NCI-H1417 (cell line): ENCODE measurements around the gene PPEF1.
"Not testable (repeated sequence)": the region's sequence is repeated elsewhere in the genome, so short reads cannot be mapped to it uniquely, and the experiment has no call there.

ENCODE experiments used
- DNase-seq, 3 experiments: peaks; one replicate each; lab custom pipeline; 2025; lab: John Stamatoyannopoulos, UW

The PPEF1 gene

GRCh38 chrX:18701621-18702361 is 5.7 kb upstream of the PPEF1 start:
- DNase-seq = no peak

GRCh38 chrX:18702362-18703195 is 4.9 kb upstream of the PPEF1 start:
- DNase-seq = no peak

GRCh38 chrX:18709833-18710232 is 2.4 kb downstream of the PPEF1 start:
- no peak for DNase-seq

GRCh38 chrX:18714910-18715309 is 7.5 kb downstream of the PPEF1 start:
- DNase-seq = no peak

- DNase-seq = no peak
Observed at GRCh38 chrX:18719852-18720251, 12.4 kb downstream of the PPEF1 start.

GRCh38 chrX:18721683-18722499 is 14.4 kb downstream of the PPEF1 start:
- no peak for DNase-seq

GRCh38 chrX:18722500-18723071 is 15.1 kb downstream of the PPEF1 start:
- no peak for DNase-seq

- peak in 2 of 3 experiments; percentile 32 to 67 for DNase-seq
Observed at GRCh38 chrX:18725310-18725943, 18.0 kb downstream of the PPEF1 start.

- DNase-seq = no peak
Observed at GRCh38 chrX:18733287-18733686, 25.8 kb downstream of the PPEF1 start.

- DNase-seq = not testable (repeated sequence)
Observed at GRCh38 chrX:18739609-18740008, 32.2 kb downstream of the PPEF1 start.

- no peak for DNase-seq
Observed at GRCh38 chrX:18748499-18748898, 41.1 kb downstream of the PPEF1 start.

GRCh38 chrX:18753631-18754030 is 46.2 kb downstream of the PPEF1 start:
- DNase-seq = no peak

GRCh38 chrX:18755651-18756050 is 48.2 kb downstream of the PPEF1 start:
- no peak for DNase-seq

- DNase-seq = peak in 1 of 3 experiments; percentile 19
Observed at GRCh38 chrX:18757956-18758932, 50.8 kb downstream of the PPEF1 start.

GRCh38 chrX:18761750-18762149 is 54.3 kb downstream of the PPEF1 start:
- DNase-seq = no peak

- DNase-seq = not testable (repeated sequence)
Observed at GRCh38 chrX:18763106-18763505, 55.7 kb downstream of the PPEF1 start.

- no peak for DNase-seq
Observed at GRCh38 chrX:18769364-18769763, 61.9 kb downstream of the PPEF1 start.

- no peak for DNase-seq
Observed at GRCh38 chrX:18769812-18770573, 62.5 kb downstream of the PPEF1 start.

- no peak for DNase-seq
Observed at GRCh38 chrX:18789916-18790315, 82.5 kb downstream of the PPEF1 start.

GRCh38 chrX:18792828-18793227 is 85.4 kb downstream of the PPEF1 start:
- DNase-seq = no peak
